Measurements from ENCODE around the gene TNPO3.

GRCh38 chr7:128948312-128948973, 106.5 kb downstream of the TNPO3 start:
- TF ChIP-seq CTCF (IDR thresholded peaks at IDR 0.05; ENCODE audit: insufficient read depth, low read length, poor library complexity, severe bottlenecking): no peak
- no peak for TF ChIP-seq EZH2phosphoT487 (conservative IDR thresholded peaks at IDR 0.05; ENCODE audit: low read length)
